GM18907 (cell line): Measurements from ENCODE around the gene RPTOR.

Experiments
- ATAC-seq: cut with Tn5 transposase; IDR thresholded peaks from one replicate; pipeline ENCODE4 v1.9.1; 2021; ENCODE audit warnings: mild to moderate bottlenecking, moderate library complexity; ENCODE audit not compliant: unreplicated experiment

RPTOR gene

DNA sequence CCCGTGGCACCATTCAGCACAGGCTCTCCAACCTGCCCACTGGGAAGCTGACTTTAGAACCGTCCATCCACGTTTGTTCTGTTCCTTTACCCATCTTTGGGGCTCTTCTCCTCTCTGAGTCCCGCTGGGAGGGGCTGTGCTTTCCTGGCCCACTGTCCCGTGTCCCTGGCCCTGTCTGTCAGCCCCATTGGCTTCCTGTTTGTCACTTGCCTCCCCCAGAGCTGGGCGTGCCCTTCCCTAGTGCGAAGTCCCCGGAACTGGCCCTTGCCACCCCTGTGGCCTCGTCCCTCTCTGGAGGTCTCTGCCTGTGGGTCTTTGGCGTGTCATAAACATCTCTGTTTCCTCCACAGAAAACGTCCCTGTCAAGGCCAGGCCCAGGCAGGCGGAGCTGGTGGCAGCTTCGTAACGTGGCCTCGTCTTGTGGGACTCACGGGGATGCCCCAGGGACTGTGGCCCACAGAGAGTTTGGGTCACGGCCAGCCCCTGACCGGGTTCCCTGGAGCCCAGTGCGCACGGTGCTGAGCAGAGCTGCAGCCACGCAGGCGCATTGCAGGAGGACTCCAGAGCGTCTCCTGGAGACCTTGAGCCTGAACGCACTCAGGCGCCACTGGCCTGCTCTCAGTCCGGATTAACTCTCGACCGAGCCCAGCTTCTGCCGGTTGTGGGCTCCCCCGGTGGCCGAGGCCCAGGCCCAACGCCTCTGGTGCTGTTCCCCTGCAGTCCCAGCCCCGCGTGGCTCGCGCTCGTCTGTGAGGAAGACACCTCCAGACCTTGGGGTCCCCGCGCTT lies 454.3 kb downstream of the RPTOR start:
- ATAC-seq: no peak

DNA sequence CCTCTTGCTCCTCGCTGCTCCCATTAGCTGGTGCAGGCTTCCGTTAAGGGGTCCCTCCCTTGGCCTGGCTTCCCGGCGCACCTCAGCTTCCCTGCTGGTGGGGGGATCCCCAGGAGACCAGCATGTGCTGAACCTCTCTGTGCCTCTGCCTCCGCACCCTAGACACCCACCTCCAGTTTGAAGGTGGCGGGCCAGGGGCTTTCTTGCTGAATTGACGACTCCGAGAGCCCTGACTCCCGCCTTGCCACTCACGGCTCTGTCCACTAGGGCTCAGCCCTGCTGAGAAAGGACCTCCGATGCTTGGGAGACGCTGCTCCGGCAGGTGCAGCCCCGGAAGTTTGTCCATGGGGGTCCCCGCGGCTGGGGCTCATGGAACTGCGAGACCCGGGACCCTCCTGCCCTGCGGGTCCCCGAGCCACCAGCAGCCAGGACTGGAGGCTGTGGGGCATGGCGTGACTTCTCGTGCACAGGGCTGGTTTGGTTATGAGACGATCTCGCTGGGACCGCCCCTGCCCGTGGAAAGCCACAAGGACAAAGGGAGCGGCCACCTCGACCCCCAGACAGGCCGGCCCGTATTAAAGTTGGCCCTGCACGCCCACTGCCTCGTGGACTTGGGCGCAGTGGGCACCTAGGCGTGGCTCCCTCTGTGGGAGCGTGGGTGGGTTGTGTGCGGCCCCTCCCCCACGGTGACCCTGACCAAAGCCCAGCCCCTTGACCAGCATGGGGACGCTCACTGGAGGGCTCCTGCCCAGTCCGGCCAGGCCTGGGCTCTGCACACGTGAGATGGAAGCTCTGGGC lies 455.1 kb downstream of the RPTOR start:
- no peak for ATAC-seq

DNA sequence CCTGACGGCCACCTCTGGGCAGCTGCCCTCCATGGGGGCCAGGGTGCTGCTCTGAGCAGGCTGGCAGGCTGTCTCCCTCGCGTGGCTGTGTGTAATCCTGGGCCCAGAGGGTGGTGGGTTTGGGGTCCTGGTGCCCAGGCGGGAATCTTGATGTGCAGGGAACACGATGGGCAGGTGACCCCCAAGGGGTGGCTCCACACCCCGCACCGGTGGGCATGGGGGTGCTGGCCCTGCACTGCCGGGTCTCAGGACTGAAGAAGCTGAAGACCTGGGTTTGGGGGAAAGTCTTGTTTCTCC lies 455.6 kb downstream of the RPTOR start:
- ATAC-seq: no peak

DNA sequence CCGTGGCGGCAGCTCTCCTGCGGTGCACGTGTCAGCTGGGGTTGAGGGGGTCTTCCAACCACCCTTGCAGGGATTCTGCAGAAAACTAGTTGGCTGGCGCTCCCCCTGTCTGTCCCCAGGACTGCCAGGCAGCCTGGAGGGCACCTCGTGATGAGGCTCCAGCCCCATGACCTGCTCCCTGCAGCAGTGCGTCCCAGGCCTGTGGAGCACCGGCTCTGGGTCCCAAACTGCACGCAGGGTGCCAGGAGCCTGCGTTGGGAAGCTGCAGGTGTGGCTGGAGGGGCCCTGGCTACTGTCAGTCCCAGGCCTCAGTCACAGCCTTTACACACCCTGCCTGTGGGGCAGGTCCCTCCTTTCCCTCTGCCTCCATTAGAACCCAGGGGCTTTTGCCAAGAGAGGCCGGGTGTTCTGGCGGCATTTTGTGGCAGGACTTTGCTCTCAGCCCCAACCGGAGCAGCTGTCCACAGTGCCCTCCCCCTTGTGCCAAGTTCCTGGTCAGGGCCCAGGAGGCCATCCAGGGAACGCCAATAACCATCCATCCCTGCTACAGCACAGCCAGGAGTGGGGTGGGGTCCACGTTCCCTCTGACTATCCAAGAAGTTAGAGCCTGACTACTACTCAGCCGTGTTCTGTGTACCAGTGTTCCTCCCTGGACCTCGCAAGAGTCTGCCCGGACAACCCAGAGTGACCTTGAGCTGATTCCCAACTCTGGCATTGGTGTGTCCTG lies 456.2 kb downstream of the RPTOR start:
- no peak for ATAC-seq

DNA sequence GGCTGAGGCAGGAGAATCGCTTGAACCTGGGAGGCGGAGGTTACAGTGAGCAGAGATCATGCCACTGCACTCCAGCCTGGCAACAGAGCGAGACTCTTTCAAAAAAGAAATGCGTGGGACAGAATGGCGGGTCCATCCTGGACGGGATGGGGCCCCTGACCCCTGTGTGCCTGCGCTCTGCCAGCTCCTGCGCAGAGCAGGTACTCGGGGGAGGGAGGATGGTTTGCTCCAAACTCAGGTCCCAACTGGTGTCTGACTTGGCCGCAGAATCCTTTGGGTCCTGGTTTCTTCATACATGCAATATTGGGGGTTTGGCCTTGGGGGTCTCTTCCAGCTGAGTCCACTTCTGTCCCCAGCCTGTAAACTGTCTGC lies 457.4 kb downstream of the RPTOR start:
- ATAC-seq: no peak

DNA sequence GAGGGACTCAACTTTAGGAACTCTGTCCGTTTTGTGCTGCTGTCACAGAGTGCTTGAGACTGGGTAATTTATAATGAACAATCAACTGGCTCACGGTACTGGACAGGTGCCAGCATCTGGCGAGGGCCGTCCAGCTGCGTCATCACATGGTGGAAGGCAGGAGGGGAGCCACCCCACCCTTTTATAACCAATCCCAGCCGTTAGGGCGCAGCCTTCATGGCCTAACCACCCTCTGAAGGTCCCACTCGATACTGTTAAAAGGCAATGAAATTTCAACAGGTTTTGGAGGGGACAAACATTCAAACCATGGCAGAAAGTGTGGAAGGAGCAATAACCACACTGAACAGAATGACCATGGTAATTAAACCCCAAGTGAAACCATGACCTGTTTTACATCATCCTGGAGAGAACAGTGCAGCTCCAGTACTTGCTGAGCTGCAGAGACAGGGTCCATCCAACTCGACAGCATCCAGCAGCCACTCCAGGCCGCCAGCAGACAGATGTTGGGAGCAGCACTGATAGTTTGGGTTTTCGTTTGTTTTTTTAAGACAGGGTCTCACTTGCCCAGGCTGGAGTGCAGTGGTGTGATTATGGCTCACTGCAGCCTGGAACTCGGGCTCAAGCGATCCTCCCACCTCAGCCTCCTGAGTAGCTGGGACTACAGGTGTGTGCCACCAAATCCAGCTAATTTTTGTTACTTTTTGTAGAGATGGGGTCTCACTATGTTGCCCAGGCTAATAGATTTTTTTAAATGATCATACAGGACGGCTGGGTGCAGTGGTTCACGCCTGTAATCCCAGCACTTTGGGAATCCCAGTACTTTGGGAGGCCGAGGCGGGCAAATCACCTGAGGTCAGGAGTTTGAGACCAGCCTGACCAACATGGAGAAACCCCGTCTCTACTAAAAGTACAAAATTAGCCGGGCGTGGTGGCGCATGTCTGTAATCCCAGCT lies 458.0 kb downstream of the RPTOR start:
- no peak for ATAC-seq

DNA sequence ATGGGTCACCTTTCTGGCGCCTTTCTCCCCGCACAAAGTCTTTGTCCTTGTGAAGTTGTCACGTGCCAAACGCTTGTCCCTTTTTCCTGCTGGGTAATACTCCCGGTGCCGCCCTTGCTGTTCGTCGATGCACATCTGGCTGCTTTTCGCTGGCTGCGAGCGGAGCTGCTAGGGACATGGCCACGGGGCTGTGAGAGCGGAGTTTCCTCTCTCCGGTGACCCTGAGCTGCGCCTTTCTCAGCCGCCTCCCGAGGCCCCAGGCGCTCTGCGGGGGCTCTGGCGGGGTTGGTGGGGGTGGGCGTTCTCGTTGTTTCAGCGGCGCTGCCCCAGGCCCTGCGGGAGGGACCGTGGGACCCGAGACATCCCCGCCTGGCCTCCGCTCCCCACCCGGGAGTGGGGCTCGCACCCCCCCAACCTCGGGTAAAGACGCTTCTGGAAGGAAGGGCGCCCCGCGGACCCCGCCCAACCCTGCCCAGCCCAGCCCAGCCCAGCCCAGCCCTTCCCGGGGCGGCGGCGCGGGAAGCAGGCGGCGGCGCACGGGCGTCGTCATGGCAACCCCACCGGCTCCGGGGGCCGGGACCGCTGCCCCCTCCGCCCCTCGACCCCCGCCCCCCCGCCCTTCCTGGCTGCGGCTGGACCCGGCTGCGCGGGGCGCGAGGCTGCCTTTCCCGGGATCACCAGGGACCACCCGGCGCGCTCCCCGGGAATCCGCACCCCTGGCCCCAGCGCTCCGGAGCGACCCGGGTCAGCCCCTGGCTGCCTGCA lies 459.3 kb downstream of the RPTOR start:
- no peak for ATAC-seq

DNA sequence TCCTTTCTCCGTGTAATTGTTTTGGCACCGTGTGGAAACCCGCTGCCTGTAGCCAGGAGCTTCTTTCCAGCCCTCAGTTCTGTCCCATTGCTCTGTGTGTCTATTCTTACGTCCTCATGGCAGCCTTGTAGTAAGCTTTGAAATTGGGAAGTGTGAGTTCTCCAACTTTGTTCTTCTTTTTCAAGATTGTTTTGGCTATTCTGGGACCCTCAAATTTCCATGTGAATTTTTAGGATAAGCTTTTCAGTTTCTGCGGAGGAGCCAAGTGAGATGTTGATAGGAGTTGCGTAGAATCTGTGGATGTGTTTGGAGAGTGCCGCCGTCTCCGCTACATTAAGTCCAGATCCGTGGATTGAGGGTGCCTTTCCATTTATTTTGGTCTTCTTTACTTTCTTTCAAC lies 462.3 kb downstream of the RPTOR start:
- ATAC-seq: no peak

DNA sequence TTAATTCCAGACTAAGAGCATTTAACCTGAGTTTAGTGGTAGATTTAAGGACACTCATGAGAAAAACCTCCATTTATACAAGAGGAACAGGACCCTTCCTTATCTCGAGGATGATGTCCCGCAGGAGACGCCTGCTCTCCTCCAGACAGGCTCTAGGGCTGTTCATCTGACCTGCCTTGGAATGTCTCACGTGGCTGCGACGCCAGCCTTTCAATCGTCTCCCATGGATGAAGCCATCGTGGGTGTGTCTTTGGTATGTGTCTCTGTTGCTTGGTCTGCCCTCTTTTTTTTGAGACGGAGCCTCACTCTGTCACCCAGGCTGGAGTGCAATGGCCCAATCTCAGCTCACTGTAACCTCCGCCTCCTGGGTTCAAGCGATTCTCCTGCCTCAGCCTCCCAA lies 463.5 kb downstream of the RPTOR start:
- ATAC-seq: no peak

DNA sequence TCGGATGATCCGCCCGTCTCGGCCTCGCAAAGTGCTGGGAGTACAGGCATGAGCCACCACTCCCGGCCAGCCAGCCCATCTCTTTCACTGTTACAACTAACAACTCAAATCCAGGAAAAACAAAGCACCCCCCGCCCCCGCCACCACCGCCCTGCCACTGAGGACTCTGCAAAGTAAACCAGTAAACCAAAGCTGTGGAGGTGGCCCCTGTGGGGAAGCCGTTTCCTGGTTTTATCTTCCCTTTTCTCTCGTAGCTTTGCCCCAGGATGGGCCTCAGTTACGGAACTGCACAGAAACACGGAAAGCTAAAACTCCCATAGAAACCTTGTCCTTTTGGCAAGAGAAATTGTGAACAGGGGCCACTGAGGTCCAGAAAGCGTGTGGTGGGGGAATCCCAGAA lies 464.5 kb downstream of the RPTOR start:
- no peak for ATAC-seq

DNA sequence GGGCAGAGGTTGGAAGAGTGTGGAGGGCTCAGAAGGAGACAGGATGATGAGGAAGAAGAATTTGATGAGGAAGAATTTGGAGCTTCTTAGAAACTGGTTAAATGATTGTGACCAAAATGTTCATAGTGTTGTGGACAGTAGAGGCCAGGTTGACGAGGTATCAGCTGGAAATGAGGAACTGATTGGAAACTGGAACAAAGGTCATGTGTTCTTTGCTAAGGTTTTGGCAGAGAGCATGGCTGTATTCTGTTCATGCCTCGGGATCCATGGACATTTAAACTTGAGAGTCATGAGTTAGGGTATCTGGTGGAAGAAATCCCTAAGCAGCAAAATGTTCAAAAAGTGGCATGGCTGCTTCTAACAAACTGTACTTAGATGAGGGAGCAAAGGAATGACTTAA lies 466.3 kb downstream of the RPTOR start:
- ATAC-seq: no peak

DNA sequence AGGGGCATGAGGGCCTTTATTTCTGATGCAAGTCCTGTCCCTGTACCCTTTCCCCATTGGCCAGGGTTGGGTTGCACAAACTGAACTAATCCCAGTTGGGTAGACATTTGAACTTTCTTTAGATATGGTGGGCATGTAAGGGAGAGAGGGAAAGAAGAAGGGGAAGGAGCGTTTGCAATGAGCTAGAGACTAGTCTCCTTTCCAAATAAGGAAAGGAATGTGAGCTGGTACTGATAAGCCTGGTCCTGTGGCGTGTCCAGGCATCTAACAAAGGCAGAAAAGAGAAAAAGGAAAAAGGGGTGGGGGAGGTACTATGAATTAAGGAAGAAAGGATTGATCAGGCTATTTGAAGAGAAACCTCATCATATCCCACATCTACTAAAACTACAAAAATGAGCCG lies 467.3 kb downstream of the RPTOR start:
- no peak for ATAC-seq

DNA sequence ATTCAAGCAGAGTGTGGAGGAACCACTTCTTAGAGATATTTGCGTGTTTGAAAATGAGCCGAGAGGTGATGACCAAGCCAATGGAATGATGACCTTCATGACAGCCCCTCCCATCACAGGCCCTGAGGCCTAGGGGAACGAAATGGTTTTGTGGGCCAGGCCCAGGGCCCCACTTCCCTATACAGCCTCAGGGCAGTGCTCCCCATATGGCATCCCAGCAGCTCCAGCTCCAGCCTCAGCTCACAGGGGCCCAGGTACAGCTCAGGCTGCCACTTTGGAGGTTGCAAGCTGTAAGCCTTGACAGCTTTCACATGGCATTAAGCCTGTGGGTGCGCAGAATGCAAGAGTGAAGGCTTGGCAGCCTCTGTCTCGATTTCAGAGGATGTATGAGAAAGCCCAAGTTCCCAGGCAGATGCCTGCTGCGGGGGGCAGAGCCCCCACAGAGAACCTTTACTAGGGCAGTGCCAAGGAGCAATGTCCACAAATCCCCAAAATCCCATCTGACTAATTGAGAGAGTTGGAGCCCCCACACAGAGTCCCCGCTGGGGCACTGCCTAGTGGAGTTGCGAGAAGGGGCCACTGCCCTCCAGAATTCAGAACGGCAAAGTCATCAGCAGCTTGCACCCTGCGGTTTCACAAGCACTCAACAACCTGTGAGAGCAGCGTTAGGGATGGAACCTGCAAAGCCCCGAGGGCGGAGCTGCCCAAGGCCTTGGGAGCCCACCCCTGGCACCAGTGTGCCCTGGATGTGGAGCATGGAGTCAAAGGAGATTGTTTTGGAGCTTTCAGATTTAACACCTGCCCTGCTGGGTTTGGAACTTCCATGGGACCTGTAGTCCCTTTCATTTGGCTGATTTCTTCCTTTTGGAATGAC lies 468.2 kb downstream of the RPTOR start:
- no peak for ATAC-seq

DNA sequence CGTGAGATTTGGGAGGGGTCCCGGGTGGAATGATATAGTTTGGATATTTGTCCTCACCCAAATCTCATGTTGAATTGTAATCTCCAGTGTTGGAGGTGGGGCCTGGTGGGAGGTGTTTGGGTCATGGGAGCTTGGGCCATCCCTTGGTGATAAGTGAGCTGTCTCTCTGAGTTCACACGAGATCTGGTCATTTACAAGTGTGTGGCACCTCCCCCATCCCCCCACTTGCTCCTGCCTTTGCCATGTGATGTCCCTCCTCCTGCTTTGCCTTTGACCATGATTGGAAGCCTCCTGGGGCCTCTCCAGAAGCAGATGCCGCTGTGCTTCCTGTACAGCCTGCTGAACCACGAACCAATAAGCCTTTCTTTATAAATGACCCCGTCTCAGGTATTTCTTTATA lies 469.0 kb downstream of the RPTOR start:
- no peak for ATAC-seq

DNA sequence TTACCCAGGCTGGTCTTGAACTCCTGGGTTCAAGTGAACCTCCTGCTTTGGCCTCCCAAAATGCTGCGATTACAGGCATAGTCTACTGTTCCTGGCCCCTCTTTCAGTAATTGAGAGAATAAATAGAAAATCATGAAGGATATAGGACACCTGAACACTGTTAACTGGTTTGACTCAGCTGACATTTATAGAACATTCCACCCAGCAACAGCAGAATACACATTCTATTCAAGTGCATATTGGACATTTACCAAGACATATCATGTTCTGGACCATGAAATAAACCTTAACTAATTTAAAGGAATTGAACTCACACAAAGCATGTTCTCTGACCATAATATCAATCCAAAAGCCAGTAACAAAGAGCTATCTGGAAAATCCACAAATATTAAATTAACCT lies 470.5 kb downstream of the RPTOR start:
- ATAC-seq: no peak
